ENCODE measurements around the gene COL6A1. TPM values are rescaled to one million over a fixed set of nuclear protein-coding genes. Genes with fewer than 3 reads are reported as not detected.

COL6A1 gene
- total and polyA plus RNA-seq, 4 donors, result 16.9 to 82.0 (median 35.7) TPM

DNA sequence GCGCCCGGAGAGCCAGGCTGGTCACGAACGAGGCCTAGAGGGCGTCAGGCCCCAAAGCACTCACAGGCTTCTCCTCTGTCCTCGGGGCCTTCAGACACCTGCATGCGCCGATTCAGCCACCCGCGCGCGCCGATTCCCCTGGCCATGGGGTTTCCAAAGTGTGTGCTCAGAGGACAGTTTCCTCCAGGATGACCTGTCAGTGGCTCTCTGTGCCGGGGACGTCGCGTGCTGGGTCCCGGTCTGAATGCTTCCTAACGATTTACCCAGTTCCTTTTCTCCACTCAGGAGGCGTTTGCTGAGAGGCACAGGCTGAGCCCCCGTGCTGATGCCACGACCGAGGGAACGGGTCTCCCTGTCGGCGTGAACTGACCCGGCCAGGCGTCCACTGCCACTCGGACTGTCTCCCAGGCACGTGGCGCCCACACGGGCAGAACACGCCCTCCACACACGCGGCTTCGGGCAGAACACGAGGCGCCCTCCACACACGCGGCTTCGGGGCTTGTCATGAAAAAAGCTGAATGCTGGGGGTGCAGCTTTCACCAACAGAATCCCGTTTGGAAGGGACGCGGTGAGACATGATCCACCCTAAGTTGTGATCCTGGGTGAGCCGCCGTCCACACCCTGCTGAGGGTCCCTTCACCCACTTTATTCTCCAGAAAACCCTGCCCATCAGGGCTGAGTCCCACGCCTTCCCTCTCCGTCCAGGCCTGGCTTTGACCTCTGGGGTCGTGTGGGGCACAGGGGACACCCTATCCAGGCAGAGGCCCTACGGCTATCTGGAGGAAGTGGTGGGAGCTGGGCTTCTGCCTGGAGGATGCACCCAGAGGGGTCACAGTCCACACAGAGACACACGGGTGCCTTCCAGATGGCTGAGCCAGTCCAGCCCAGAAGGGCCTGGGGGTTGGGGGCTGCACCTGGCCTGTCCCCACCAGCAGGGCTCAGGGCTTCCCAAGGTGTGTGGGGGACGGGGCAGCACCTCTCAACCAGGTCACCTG, 56.1 kb downstream of the COL6A1 start:
- H3K9me3 ChIP-seq (ENCODE audit: control insufficient read depth in 4 of 4, low read length in 3 of 4), result no peaks in the 10 kb centered on the region
- TF ChIP-seq FOXA2 (IDR thresholded peaks at IDR 0.05) (no peak), NR2F2 (IDR thresholded peaks at IDR 0.05) (no peak), GABPA (IDR thresholded peaks at IDR 0.05 in 1 of 2, conservative IDR thresholded peaks at IDR 0.05 in 1 of 2) (no peak), HNF4G (IDR thresholded peaks at IDR 0.05) (no peak), FOXA1 (IDR thresholded peaks at IDR 0.05) (no peak), TAF1 (conservative IDR thresholded peaks at IDR 0.05) (no peak), RXRA (IDR thresholded peaks at IDR 0.05) (no peak), YY1 (IDR thresholded peaks at IDR 0.05) (no peak), RAD21 (IDR thresholded peaks at IDR 0.05) (no peak), JUND (IDR thresholded peaks at IDR 0.05) (no peak), SP1 (IDR thresholded peaks at IDR 0.05) (no peak)
- TF ChIP-seq, protein P1, sequence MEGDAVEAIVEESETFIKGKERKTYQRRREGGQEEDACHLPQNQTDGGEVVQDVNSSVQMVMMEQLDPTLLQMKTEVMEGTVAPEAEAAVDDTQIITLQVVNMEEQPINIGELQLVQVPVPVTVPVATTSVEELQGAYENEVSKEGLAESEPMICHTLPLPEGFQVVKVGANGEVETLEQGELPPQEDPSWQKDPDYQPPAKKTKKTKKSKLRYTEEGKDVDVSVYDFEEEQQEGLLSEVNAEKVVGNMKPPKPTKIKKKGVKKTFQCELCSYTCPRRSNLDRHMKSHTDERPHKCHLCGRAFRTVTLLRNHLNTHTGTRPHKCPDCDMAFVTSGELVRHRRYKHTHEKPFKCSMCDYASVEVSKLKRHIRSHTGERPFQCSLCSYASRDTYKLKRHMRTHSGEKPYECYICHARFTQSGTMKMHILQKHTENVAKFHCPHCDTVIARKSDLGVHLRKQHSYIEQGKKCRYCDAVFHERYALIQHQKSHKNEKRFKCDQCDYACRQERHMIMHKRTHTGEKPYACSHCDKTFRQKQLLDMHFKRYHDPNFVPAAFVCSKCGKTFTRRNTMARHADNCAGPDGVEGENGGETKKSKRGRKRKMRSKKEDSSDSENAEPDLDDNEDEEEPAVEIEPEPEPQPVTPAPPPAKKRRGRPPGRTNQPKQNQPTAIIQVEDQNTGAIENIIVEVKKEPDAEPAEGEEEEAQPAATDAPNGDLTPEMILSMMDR (IDR thresholded peaks at IDR 0.05; ENCODE audit: low read depth, low read length, missing input control), result no peak
- TF ChIP-seq, protein P2, sequence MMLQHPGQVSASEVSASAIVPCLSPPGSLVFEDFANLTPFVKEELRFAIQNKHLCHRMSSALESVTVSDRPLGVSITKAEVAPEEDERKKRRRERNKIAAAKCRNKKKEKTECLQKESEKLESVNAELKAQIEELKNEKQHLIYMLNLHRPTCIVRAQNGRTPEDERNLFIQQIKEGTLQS (IDR thresholded peaks at IDR 0.05), result no peak
- H3K36me3 ChIP-seq (ENCODE audit: control insufficient read depth in 4 of 4, insufficient read depth in 3 of 4, low read depth in 1 of 4, low read length in 3 of 4), result no peaks in the 10 kb centered on the region
- no peaks in the 10 kb centered on the region for H3K27me3 ChIP-seq (ENCODE audit: control insufficient read depth in 4 of 4, insufficient read depth in 4 of 4, low read length in 3 of 4)
- H3K4me3 ChIP-seq (ENCODE audit: low read depth in 1 of 3, low read length in 3 of 3), result no peak overlapping the region
- H3K27ac ChIP-seq (ENCODE audit: low read depth in 1 of 2, low read length in 2 of 2), result no peak overlapping the region
- H3K4me1 ChIP-seq (ENCODE audit: control insufficient read depth in 4 of 4, insufficient read depth in 4 of 4, low read length in 3 of 4), result no peaks in the 10 kb centered on the region
- no peak overlapping the region for H3K9ac ChIP-seq (ENCODE audit: low read depth in 1 of 2, low read length in 2 of 2)
- DNase-seq (ENCODE audit: low spot score), result no peak
- 90% methylated on average over 52 of the region's 52 CpGs for WGBS

DNA sequence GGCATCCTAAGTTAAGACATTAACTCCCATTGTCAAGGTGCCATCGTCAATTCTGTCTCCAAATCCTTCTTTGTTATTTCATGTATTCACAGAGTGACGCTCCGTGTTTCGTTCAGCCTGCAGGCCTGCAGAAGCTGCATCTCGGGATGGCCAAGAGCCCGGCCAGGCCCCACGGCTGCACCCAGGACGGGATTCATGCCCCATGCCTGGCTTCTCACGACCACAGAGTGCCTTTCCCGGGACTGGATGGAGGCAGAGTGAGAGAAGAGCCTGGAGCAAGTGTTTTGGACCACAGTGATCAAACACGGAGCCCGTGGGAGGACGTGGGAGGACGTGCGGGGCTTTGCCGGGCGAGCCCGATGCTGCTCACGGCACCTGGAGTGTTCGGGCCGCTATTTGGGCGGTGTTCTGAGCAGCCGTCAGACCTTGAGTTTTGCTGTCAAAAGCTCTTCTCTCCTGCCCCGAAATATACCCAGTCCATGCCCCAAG, 56.8 kb downstream of the COL6A1 start:
- WGBS, result 90% methylated on average over 24 of the region's 24 CpGs
- H3K9me3 ChIP-seq (ENCODE audit: control insufficient read depth in 4 of 4, low read length in 3 of 4), result no peaks in the 10 kb centered on the region
- no peak overlapping the region for H3K27ac ChIP-seq (ENCODE audit: low read depth in 1 of 2, low read length in 2 of 2)
- no peak overlapping the region for H3K9ac ChIP-seq (ENCODE audit: low read depth in 1 of 2, low read length in 2 of 2)
- H3K4me3 ChIP-seq (ENCODE audit: low read depth in 1 of 3, low read length in 3 of 3), result no peak overlapping the region
- no peak for TF ChIP-seq EGR1 (IDR thresholded peaks at IDR 0.05; ENCODE audit: low read depth in 2 of 2)
- TF ChIP-seq, protein P3, sequence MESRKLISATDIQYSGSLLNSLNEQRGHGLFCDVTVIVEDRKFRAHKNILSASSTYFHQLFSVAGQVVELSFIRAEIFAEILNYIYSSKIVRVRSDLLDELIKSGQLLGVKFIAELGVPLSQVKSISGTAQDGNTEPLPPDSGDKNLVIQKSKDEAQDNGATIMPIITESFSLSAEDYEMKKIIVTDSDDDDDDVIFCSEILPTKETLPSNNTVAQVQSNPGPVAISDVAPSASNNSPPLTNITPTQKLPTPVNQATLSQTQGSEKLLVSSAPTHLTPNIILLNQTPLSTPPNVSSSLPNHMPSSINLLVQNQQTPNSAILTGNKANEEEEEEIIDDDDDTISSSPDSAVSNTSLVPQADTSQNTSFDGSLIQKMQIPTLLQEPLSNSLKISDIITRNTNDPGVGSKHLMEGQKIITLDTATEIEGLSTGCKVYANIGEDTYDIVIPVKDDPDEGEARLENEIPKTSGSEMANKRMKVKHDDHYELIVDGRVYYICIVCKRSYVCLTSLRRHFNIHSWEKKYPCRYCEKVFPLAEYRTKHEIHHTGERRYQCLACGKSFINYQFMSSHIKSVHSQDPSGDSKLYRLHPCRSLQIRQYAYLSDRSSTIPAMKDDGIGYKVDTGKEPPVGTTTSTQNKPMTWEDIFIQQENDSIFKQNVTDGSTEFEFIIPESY (IDR thresholded peaks at IDR 0.05), result no peak
- TF ChIP-seq, protein P1 (IDR thresholded peaks at IDR 0.05; ENCODE audit: low read depth, low read length, missing input control), result no peak
- no peak for TF ChIP-seq HNF4G (IDR thresholded peaks at IDR 0.05)
- TF ChIP-seq RAD21 (IDR thresholded peaks at IDR 0.05), result no peak
- no peak for TF ChIP-seq RXRA (IDR thresholded peaks at IDR 0.05)
- no peak for TF ChIP-seq SP1 (IDR thresholded peaks at IDR 0.05)
- no peak for TF ChIP-seq JUND (IDR thresholded peaks at IDR 0.05)
- no peak for TF ChIP-seq YY1 (IDR thresholded peaks at IDR 0.05)
- TF ChIP-seq GABPA (IDR thresholded peaks at IDR 0.05 in 1 of 2, conservative IDR thresholded peaks at IDR 0.05 in 1 of 2), result no peak
- no peak for TF ChIP-seq NR2F2 (IDR thresholded peaks at IDR 0.05)
- TF ChIP-seq FOXA1 (IDR thresholded peaks at IDR 0.05), result no peak
- no peak for TF ChIP-seq FOXA2 (IDR thresholded peaks at IDR 0.05)
- TF ChIP-seq HNF4A (conservative IDR thresholded peaks at IDR 0.05), result no peak
- TF ChIP-seq, protein P4, sequence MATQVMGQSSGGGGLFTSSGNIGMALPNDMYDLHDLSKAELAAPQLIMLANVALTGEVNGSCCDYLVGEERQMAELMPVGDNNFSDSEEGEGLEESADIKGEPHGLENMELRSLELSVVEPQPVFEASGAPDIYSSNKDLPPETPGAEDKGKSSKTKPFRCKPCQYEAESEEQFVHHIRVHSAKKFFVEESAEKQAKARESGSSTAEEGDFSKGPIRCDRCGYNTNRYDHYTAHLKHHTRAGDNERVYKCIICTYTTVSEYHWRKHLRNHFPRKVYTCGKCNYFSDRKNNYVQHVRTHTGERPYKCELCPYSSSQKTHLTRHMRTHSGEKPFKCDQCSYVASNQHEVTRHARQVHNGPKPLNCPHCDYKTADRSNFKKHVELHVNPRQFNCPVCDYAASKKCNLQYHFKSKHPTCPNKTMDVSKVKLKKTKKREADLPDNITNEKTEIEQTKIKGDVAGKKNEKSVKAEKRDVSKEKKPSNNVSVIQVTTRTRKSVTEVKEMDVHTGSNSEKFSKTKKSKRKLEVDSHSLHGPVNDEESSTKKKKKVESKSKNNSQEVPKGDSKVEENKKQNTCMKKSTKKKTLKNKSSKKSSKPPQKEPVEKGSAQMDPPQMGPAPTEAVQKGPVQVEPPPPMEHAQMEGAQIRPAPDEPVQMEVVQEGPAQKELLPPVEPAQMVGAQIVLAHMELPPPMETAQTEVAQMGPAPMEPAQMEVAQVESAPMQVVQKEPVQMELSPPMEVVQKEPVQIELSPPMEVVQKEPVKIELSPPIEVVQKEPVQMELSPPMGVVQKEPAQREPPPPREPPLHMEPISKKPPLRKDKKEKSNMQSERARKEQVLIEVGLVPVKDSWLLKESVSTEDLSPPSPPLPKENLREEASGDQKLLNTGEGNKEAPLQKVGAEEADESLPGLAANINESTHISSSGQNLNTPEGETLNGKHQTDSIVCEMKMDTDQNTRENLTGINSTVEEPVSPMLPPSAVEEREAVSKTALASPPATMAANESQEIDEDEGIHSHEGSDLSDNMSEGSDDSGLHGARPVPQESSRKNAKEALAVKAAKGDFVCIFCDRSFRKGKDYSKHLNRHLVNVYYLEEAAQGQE (IDR thresholded peaks at IDR 0.05), result no peak
- no peaks in the 10 kb centered on the region for H3K36me3 ChIP-seq (ENCODE audit: control insufficient read depth in 4 of 4, insufficient read depth in 3 of 4, low read depth in 1 of 4, low read length in 3 of 4)
- H3K4me1 ChIP-seq (ENCODE audit: control insufficient read depth in 4 of 4, insufficient read depth in 4 of 4, low read length in 3 of 4), result no peaks in the 10 kb centered on the region
- no peak for DNase-seq (ENCODE audit: low spot score)
- H3K27me3 ChIP-seq (ENCODE audit: control insufficient read depth in 4 of 4, insufficient read depth in 4 of 4, low read length in 3 of 4), result no peaks in the 10 kb centered on the region
